Brain microvascular endothelial cell (primary cell): Measurements from ENCODE around the gene DMAC2L.

ENCODE experiments used
- DNase-seq: peaks from one replicate; pipeline ENCODE4 v3.0.0-alpha.2; 2020
- H3K27ac ChIP-seq: fragments of 250-450 bp; sonication (Bioruptor Pico); 2 replicates; pipeline ENCODE4 v1.5.1; 2020; ENCODE audit warnings: mild to moderate bottlenecking, moderate library complexity
- H3K27me3 ChIP-seq: fragments of 250-450 bp; sonication (Bioruptor Pico); replicated peaks from 2 replicates; pipeline ENCODE4 v1.5.1; 2020; ENCODE audit warnings: mild to moderate bottlenecking
- H3K36me3 ChIP-seq: fragments of 250-450 bp; sonication (Bioruptor Pico); replicated peaks from 2 replicates; pipeline ENCODE4 v1.5.1; 2020; ENCODE audit warnings: mild to moderate bottlenecking
- H3K4me3 ChIP-seq: 2 replicates; pipeline ENCODE4 v1.5.1; 2011; ENCODE audit warnings: low read depth, mild to moderate bottlenecking, control low read depth, low read length, moderate library complexity
- in situ Hi-C: cut with HindIII; loops from 2 replicates; pipeline ENCODE4 v1.10.0; 2017; ENCODE audit warnings: low sequenced_read_pairs, low pct_ligation_motif_present
- TF ChIP-seq, protein P1 (sequence below): IDR thresholded peaks from 2 replicates; pipeline ENCODE4 v1.5.1; 2011; ENCODE audit warnings: low read depth, mild to moderate bottlenecking, moderate library complexity, low read length, control low read depth, inconsistent platforms; ENCODE audit errors: missing control alignments

Gene DMAC2L

GRCh38 chr14:50272498-50272897 lies 39.6 kb upstream of the DMAC2L start:
- TF ChIP-seq, protein P1, sequence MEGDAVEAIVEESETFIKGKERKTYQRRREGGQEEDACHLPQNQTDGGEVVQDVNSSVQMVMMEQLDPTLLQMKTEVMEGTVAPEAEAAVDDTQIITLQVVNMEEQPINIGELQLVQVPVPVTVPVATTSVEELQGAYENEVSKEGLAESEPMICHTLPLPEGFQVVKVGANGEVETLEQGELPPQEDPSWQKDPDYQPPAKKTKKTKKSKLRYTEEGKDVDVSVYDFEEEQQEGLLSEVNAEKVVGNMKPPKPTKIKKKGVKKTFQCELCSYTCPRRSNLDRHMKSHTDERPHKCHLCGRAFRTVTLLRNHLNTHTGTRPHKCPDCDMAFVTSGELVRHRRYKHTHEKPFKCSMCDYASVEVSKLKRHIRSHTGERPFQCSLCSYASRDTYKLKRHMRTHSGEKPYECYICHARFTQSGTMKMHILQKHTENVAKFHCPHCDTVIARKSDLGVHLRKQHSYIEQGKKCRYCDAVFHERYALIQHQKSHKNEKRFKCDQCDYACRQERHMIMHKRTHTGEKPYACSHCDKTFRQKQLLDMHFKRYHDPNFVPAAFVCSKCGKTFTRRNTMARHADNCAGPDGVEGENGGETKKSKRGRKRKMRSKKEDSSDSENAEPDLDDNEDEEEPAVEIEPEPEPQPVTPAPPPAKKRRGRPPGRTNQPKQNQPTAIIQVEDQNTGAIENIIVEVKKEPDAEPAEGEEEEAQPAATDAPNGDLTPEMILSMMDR: no peak
- Histone ChIP-seq H3K27me3 (no peaks in the 10 kb centered on the region), H3K36me3 (no peaks in the 10 kb centered on the region), H3K27ac (no peak overlapping the region), H3K4me3 (no peak overlapping the region)
- in situ Hi-C loops: no loop called here
- no peak for DNase-seq

GRCh38 chr14:50285861-50286260 lies 26.3 kb upstream of the DMAC2L start:
- in situ Hi-C loops: no loop called here
- Histone ChIP-seq H3K27me3 (no peaks in the 10 kb centered on the region), H3K36me3 (no peaks in the 10 kb centered on the region), H3K27ac (no peak overlapping the region), H3K4me3 (no peak overlapping the region)
- DNase-seq: no peak
- TF ChIP-seq, protein P1: no peak

- in situ Hi-C loops: no loop called here
- Histone ChIP-seq H3K27me3 (no peaks in the 10 kb centered on the region), H3K36me3 (no peaks in the 10 kb centered on the region), H3K4me3 (no peak overlapping the region), H3K27ac (no peak overlapping the region)
- no peak for DNase-seq
- TF ChIP-seq, protein P1: no peak
These were observed 24.0 kb upstream of the DMAC2L start for GRCh38 chr14:50288146-50288545.

- no peak overlapping the region for H3K27ac ChIP-seq
- no peak overlapping the region for H3K4me3 ChIP-seq
- no peaks in the 10 kb centered on the region for H3K36me3 ChIP-seq
- TF ChIP-seq, protein P1: no peak
- H3K27me3 ChIP-seq: no peaks in the 10 kb centered on the region
- in situ Hi-C loops: no loop called here
- DNase-seq: no peak
These were observed 21.8 kb upstream of the DMAC2L start for GRCh38 chr14:50290306-50290705.

GRCh38 chr14:50299585-50299984 lies 12.5 kb upstream of the DMAC2L start:
- in situ Hi-C loops: no loop called here
- Histone ChIP-seq H3K4me3 (no peak overlapping the region), H3K36me3 (no peaks in the 10 kb centered on the region), H3K27me3 (no peaks in the 10 kb centered on the region), H3K27ac (no peak overlapping the region)
- no peak for DNase-seq
- TF ChIP-seq, protein P1: no peak

DNA sequence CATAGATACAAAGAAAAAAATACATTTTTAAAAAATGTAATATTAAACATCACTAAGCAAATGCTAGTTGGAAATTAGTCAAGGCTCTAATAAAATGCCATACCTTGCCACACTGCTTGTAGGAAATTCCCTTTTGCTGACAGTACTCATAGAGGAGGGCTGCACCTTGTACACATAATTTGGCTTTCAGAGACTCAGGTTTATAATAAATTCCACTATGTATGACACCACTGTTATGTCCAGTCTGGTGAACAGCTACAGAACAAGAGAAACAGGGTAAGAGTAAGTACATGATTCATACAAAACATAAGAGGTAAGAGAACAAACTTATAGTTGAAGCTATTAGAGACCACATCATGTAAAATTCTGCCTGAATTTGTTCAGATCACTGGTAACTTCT lies 10.2 kb upstream of the DMAC2L start:
- no peak for DNase-seq
- Histone ChIP-seq H3K27me3 (no peaks in the 10 kb centered on the region), H3K36me3 (no peaks in the 10 kb centered on the region), H3K4me3 (no peak overlapping the region), H3K27ac (no peak overlapping the region)
- in situ Hi-C loops: no loop called here
- TF ChIP-seq, protein P1: no peak
